ENCODE measurements around the gene BIRC5.

DNA sequence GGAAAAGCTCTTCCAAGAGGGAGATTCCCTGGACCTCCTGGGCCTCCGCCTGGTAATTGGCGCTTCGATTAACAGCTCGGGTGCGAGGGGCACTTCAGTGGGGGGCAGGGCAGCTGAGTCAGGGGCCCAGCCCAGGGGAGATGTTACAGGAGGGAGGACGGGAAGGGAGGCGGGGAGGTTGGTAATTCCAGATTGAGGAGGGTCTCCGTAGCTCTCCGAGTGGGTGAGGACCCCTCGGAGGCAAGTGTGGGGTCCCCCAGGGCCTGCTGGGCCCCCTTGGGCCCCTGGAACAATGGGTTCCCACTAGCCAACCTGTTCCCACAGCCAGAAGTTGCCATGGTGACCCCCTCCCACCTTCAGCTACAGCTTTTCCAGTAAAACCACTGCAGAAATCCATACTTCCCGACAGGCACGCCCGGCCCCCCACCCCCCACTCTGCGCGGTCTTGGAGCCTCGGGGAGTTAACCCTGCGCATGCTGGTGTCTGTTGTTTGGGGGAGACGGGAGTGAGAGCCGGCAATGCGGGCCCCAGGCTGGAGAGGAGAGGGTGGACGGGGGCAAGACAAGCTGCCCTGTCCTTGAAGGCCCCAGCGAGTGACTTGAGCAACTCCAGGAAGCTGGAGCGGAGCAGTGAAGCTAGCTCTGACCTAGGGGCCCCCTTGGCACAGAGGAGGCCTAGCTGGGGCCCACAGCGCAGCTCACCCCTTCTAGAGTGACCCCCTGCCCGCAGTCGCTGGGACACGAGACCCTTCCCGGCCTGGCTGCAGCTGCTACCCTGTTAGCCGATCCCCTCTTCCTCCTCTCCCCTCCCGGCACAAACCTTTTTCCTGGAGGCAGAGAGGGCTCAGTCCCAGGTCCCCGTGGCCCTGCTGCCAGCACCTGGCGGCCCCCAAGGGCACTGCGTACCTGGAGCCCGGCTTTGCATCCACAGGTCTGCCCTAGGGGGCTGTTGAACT lies 55.2 kb downstream of the BIRC5 start:
- TF ChIP-seq, protein P1, sequence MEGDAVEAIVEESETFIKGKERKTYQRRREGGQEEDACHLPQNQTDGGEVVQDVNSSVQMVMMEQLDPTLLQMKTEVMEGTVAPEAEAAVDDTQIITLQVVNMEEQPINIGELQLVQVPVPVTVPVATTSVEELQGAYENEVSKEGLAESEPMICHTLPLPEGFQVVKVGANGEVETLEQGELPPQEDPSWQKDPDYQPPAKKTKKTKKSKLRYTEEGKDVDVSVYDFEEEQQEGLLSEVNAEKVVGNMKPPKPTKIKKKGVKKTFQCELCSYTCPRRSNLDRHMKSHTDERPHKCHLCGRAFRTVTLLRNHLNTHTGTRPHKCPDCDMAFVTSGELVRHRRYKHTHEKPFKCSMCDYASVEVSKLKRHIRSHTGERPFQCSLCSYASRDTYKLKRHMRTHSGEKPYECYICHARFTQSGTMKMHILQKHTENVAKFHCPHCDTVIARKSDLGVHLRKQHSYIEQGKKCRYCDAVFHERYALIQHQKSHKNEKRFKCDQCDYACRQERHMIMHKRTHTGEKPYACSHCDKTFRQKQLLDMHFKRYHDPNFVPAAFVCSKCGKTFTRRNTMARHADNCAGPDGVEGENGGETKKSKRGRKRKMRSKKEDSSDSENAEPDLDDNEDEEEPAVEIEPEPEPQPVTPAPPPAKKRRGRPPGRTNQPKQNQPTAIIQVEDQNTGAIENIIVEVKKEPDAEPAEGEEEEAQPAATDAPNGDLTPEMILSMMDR (IDR thresholded peaks at IDR 0.05): no peak
- TF ChIP-seq POLR2A (IDR thresholded peaks at IDR 0.05): no peak
